ENCODE data around the gene LPCAT2.

The LPCAT2 gene

DNA sequence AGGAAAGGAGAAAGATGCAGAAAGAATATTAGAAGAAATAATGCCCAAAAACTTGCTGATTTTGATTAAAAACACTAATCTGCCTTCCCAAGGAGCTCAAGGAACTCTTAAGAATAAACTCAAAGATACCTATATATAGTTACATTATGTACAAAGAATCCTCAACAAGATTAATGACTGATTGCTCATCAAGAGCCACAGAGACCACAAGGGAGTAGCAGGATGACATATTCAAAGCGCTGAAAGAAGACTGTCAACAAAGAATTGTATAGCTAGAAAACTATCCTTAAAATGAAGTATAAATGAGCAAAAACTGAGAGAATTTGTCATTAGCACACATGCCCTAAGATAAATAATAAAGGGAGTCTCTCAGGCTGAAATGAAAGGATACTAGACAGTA is 6.2 kb downstream of the LPCAT2 start:
- H3K4me3 ChIP-seq (ENCODE audit: low read length) = no peak overlapping the region
- no peaks in the 10 kb centered on the region for H3K27me3 ChIP-seq (ENCODE audit: control insufficient read depth, insufficient read depth, low read length)
- no peaks in the 10 kb centered on the region for H3K4me1 ChIP-seq (ENCODE audit: control insufficient read depth, insufficient read depth, low read length)
- H3K27ac ChIP-seq (ENCODE audit: low read depth, low read length) = no peak overlapping the region
- no peaks in the 10 kb centered on the region for H3K36me3 ChIP-seq (ENCODE audit: control insufficient read depth, insufficient read depth, low read length)
- no peak overlapping the region for H3K9ac ChIP-seq (ENCODE audit: low read length)

DNA sequence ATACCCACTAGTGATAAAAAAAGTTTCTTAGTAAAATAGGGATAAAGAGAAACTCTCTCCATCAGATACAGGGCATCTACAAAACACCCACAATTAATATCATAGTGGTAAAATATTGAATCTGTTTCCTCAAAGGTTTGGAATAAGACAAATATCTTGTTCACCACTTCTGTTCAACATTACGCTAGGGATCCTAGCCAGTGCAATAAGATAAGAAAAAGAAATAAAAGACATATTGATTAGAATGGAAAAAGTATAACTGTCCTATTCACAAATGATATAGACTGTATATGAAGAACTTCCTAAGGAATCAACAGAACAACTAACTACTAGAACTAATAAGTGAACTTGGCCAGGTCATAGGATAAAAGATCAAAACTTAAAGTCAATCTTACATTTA is 12.9 kb downstream of the LPCAT2 start:
- H3K9ac ChIP-seq (ENCODE audit: low read length) = no peak overlapping the region
- H3K4me1 ChIP-seq (ENCODE audit: control insufficient read depth, insufficient read depth, low read length) = no peaks in the 10 kb centered on the region

DNA sequence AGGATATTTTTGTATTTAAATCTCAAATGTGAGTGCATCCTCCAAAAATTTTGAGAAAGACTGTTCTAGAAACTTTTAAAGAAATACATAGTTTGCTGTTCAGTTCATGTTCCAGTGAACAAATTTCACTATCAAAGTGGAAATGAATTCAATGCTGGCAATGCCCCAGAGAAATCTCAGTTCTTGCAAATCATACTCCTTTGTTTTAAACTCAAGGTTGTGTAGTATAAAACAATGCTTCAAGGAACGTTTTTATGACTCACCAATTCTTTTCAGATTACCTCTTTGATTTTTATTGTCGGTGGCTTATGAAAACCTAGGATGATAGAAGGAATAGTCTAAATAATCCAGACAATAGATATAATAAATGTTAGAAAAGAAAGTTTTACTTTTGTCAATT is 17.6 kb downstream of the LPCAT2 start:
- H3K4me3 ChIP-seq (ENCODE audit: low read length) = no peak overlapping the region
- no peaks in the 10 kb centered on the region for H3K4me1 ChIP-seq (ENCODE audit: control insufficient read depth, insufficient read depth, low read length)
- H3K27ac ChIP-seq (ENCODE audit: low read depth, low read length) = no peak overlapping the region
- no peaks in the 10 kb centered on the region for H3K27me3 ChIP-seq (ENCODE audit: control insufficient read depth, insufficient read depth, low read length)
- no peak overlapping the region for H3K9ac ChIP-seq (ENCODE audit: low read length)
- no peaks in the 10 kb centered on the region for H3K36me3 ChIP-seq (ENCODE audit: control insufficient read depth, insufficient read depth, low read length)

More for the DNA sequence above, 12.9 kb downstream of the LPCAT2 start:
- H3K36me3 ChIP-seq (ENCODE audit: control insufficient read depth, insufficient read depth, low read length) = no peaks in the 10 kb centered on the region
- no peaks in the 10 kb centered on the region for H3K27me3 ChIP-seq (ENCODE audit: control insufficient read depth, insufficient read depth, low read length)
- no peak overlapping the region for H3K27ac ChIP-seq (ENCODE audit: low read depth, low read length)
- H3K4me3 ChIP-seq (ENCODE audit: low read length) = no peak overlapping the region

- no peak overlapping the region for H3K9ac ChIP-seq (ENCODE audit: low read length)
- H3K4me3 ChIP-seq (ENCODE audit: low read length) = no peak overlapping the region
- H3K27me3 ChIP-seq (ENCODE audit: control insufficient read depth, insufficient read depth, low read length) = no peaks in the 10 kb centered on the region
- no peaks in the 10 kb centered on the region for H3K36me3 ChIP-seq (ENCODE audit: control insufficient read depth, insufficient read depth, low read length)
- no peaks in the 10 kb centered on the region for H3K4me1 ChIP-seq (ENCODE audit: control insufficient read depth, insufficient read depth, low read length)
- no peak overlapping the region for H3K27ac ChIP-seq (ENCODE audit: low read depth, low read length)
Observed at GRCh38 chr16:55527885-55528284, 19.0 kb downstream of the LPCAT2 start.

DNA sequence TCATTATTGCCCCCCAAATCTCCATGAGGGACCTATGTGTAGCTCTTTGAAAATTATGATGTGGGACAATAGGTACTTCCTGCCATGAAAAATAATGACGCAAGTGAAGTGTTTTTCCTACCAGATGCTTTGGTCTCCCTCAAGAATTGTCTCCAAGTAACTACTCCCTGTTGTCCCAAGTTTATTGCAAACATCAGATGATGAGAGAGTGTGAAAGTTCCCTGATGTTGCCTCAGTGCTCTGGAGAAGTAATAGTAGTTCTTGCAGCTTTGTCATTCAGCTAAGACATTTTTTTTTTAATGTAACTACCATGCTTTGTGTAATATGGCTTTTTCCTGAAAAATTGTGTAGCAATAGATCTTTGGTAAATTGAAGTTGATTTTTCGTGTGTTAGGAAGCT is 20.1 kb downstream of the LPCAT2 start:
- no peak overlapping the region for H3K9ac ChIP-seq (ENCODE audit: low read length)
- H3K4me1 ChIP-seq (ENCODE audit: control insufficient read depth, insufficient read depth, low read length) = no peaks in the 10 kb centered on the region
- H3K36me3 ChIP-seq (ENCODE audit: control insufficient read depth, insufficient read depth, low read length) = no peaks in the 10 kb centered on the region
- no peak overlapping the region for H3K27ac ChIP-seq (ENCODE audit: low read depth, low read length)
- no peak overlapping the region for H3K4me3 ChIP-seq (ENCODE audit: low read length)
- H3K27me3 ChIP-seq (ENCODE audit: control insufficient read depth, insufficient read depth, low read length) = no peaks in the 10 kb centered on the region

DNA sequence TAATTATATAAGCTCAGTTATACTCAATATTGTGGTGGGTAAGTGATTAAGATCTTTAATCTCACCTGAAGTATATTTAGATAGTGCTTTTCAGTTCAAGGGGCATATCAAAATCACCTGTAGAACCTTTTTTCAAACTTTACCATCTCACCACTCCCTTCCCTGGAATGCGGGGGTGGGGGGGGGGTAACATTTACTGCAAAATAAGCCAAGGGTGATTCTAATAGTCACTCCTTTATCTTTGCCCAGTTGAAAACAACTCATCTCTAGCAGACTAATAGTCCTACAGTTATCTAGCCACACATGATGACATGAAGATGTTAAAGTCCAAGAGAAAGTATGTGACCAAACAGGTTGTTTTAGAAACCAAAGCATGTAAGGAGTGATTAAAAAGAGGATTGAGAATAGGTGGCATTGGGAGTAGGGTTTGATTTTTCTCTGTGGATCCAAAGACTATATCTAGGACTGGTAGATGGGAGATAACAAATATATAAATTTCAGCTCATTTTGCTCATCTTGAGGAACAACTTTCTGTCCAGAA is 21.5 kb downstream of the LPCAT2 start:
- Histone ChIP-seq H3K27me3 (ENCODE audit: control insufficient read depth, insufficient read depth, low read length) (no peaks in the 10 kb centered on the region), H3K4me3 (ENCODE audit: low read length) (no peak overlapping the region), H3K36me3 (ENCODE audit: control insufficient read depth, insufficient read depth, low read length) (no peaks in the 10 kb centered on the region), H3K27ac (ENCODE audit: low read depth, low read length) (no peak overlapping the region), H3K9ac (ENCODE audit: low read length) (no peak overlapping the region), H3K4me1 (ENCODE audit: control insufficient read depth, insufficient read depth, low read length) (no peaks in the 10 kb centered on the region)

- Histone ChIP-seq H3K36me3 (ENCODE audit: control insufficient read depth, insufficient read depth, low read length) (no peaks in the 10 kb centered on the region), H3K27me3 (ENCODE audit: control insufficient read depth, insufficient read depth, low read length) (no peaks in the 10 kb centered on the region), H3K9ac (ENCODE audit: low read length) (no peak overlapping the region), H3K27ac (ENCODE audit: low read depth, low read length) (no peak overlapping the region), H3K4me1 (ENCODE audit: control insufficient read depth, insufficient read depth, low read length) (no peaks in the 10 kb centered on the region), H3K4me3 (ENCODE audit: low read length) (no peak overlapping the region)
Observed at GRCh38 chr16:55532227-55532626, 23.4 kb downstream of the LPCAT2 start.

DNA sequence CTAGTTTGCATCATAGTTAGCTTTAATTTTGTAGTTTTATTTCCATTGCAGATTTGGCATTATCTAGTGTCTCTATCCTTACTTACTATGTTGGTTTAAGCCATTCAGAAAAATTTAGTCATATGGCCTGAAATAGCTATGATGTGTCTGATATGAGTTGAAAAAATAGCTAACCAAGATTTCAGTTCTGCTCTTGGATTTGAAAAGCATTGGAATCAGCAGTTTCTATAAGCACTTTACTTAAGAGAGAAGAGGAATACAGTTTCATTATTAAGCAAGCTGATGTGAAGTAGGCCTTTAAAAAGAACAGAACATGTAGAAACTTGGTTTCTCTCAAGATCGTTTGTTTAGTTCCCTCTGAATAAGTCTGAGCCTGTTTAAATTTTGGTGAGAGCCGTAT is 25.9 kb downstream of the LPCAT2 start:
- H3K36me3 ChIP-seq (ENCODE audit: control insufficient read depth, insufficient read depth, low read length) = peaks cover 2% of the 10 kb centered on the region
- no peak overlapping the region for H3K9ac ChIP-seq (ENCODE audit: low read length)
- no peaks in the 10 kb centered on the region for H3K4me1 ChIP-seq (ENCODE audit: control insufficient read depth, insufficient read depth, low read length)
- H3K27me3 ChIP-seq (ENCODE audit: control insufficient read depth, insufficient read depth, low read length) = no peaks in the 10 kb centered on the region
- H3K27ac ChIP-seq (ENCODE audit: low read depth, low read length) = no peak overlapping the region
- no peak overlapping the region for H3K4me3 ChIP-seq (ENCODE audit: low read length)

- Histone ChIP-seq H3K9ac (ENCODE audit: low read length) (no peak overlapping the region), H3K36me3 (ENCODE audit: control insufficient read depth, insufficient read depth, low read length) (peaks cover 2% of the 10 kb centered on the region), H3K27ac (ENCODE audit: low read depth, low read length) (no peak overlapping the region), H3K4me1 (ENCODE audit: control insufficient read depth, insufficient read depth, low read length) (no peaks in the 10 kb centered on the region), H3K4me3 (ENCODE audit: low read length) (no peak overlapping the region), H3K27me3 (ENCODE audit: control insufficient read depth, insufficient read depth, low read length) (no peaks in the 10 kb centered on the region)
Observed at GRCh38 chr16:55539049-55539448, 30.2 kb downstream of the LPCAT2 start.

- Histone ChIP-seq H3K27ac (ENCODE audit: low read depth, low read length) (no peak overlapping the region), H3K4me1 (ENCODE audit: control insufficient read depth, insufficient read depth, low read length) (no peaks in the 10 kb centered on the region), H3K4me3 (ENCODE audit: low read length) (no peak overlapping the region), H3K9ac (ENCODE audit: low read length) (no peak overlapping the region), H3K27me3 (ENCODE audit: control insufficient read depth, insufficient read depth, low read length) (no peaks in the 10 kb centered on the region), H3K36me3 (ENCODE audit: control insufficient read depth, insufficient read depth, low read length) (peaks cover 2% of the 10 kb centered on the region)
Observed at GRCh38 chr16:55539488-55539887, 30.6 kb downstream of the LPCAT2 start.

DNA sequence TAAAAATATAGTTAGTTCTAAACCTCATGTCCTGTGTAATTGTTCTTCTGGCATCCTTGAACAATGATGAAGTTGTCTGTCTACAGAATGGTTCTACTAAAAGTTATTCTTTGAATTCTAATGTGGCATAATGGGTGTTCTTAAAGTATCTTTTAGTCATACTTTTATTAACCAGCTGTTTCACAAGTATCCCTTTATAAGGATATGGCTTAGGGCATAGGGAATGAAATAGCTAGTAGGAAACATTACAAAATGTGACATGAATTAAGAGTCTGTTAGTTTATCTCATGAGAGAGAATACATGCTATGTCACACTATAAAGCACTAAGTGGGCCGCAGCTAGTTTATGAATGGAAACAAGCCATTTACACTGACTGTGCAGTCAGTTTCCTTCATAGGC is 31.3 kb downstream of the LPCAT2 start:
- H3K9ac ChIP-seq (ENCODE audit: low read length) = no peak overlapping the region
- no peaks in the 10 kb centered on the region for H3K4me1 ChIP-seq (ENCODE audit: control insufficient read depth, insufficient read depth, low read length)
- peaks cover 2% of the 10 kb centered on the region for H3K36me3 ChIP-seq (ENCODE audit: control insufficient read depth, insufficient read depth, low read length)
- H3K4me3 ChIP-seq (ENCODE audit: low read length) = no peak overlapping the region
- H3K27me3 ChIP-seq (ENCODE audit: control insufficient read depth, insufficient read depth, low read length) = no peaks in the 10 kb centered on the region
- H3K27ac ChIP-seq (ENCODE audit: low read depth, low read length) = no peak overlapping the region

DNA sequence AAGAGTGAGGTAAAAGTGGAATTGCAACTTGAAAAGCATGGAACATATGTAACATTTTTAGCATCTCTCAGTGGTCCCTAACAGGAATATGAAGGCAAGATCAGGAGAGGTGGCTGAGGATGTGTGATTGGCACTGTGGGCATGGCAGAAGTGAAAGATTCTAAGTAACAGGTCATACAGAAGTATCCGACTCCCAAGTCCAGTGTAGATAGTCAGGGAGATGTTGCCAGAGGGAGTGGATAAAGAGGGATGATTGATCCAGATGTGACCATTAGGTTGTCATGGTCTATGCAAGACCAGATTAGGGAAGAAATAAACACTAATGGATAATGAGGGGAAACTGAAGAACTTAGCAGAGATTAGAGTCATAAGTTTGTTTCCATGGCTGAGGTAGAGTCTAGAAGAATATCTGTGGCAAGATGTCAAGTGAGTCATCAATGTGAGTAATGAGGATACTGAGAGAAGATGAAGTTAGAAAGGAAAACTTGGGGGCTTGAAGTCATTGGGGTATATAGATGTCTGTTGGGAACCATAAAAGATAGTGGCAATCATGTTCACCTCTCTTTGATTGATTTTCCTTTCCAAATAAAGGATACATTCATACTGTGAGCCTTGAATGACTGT is 33.7 kb downstream of the LPCAT2 start:
- Histone ChIP-seq H3K27me3 (ENCODE audit: control insufficient read depth, insufficient read depth, low read length) (no peaks in the 10 kb centered on the region), H3K27ac (ENCODE audit: low read depth, low read length) (no peak overlapping the region), H3K4me1 (ENCODE audit: control insufficient read depth, insufficient read depth, low read length) (no peaks in the 10 kb centered on the region), H3K4me3 (ENCODE audit: low read length) (no peak overlapping the region), H3K36me3 (ENCODE audit: control insufficient read depth, insufficient read depth, low read length) (peaks cover 2% of the 10 kb centered on the region), H3K9ac (ENCODE audit: low read length) (no peak overlapping the region)

DNA sequence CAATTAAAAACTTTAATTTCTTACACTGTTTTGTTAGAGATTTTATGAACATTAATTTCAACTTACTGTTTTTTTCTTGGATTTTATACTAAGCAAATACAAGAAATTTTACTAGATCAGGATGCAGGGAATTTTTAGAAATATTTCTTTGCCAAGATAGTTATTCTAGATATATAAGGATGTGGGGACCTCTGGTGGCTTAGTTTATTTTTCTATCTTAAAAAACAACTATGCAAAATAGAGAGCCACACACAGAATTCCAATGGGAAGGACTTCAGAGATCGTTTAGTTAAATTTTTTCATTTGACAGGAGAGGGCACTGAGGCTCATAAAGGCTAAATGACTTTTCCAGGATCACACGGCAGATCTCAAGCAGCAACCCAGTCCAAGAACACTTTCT is 34.6 kb downstream of the LPCAT2 start:
- H3K4me3 ChIP-seq (ENCODE audit: low read length) = no peak overlapping the region
- no peaks in the 10 kb centered on the region for H3K36me3 ChIP-seq (ENCODE audit: control insufficient read depth, insufficient read depth, low read length)
- no peak overlapping the region for H3K9ac ChIP-seq (ENCODE audit: low read length)
- H3K27ac ChIP-seq (ENCODE audit: low read depth, low read length) = no peak overlapping the region
- no peaks in the 10 kb centered on the region for H3K4me1 ChIP-seq (ENCODE audit: control insufficient read depth, insufficient read depth, low read length)
- H3K27me3 ChIP-seq (ENCODE audit: control insufficient read depth, insufficient read depth, low read length) = no peaks in the 10 kb centered on the region

Data from rectal smooth muscle tissue (tissue), 1 donor.